SU-DHL-6 (cell line): ENCODE results near the gene MS4A5.

Experiments used
- EZH2phosphoT487 ChIP-seq: fragments of 200-600 bp; sonication (generic), shearing (Covaris generic); conservative IDR thresholded peaks from 2 replicates; pipeline ENCODE4 v1.6.1; 2018; ENCODE audit warnings: mild to moderate bottlenecking, antibody characterized with exemption, low read length, moderate library complexity, mixed read lengths
- TF ChIP-seq, protein P1 (sequence below): fragments of 200-600 bp; sonication (generic); IDR thresholded peaks from one replicate; pipeline ENCODE4 v1.5.1; 2017; ENCODE audit warnings: antibody characterized with exemption, mild to moderate bottlenecking, low read length, moderate library complexity; ENCODE audit not compliant: insufficient read depth, poor library complexity, severe bottlenecking

DNA sequence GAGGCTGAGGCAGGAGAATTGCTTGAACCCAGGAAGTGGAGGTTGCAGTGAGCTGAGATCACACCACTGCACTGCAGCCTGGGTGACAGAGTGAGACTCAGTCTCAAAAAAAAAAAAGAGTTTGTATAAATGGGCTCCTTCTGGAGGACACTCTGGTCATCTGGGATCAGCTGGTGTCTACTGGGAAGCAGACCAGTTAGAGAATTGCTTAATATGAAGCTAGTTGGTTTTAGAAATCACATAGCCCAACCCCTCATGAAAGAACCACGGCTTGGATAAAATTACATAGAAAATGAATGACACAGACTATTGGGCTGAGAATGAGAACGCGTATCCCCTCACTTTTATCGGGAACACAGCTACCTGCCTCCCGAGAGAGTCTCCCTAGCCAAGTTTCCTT lies 36.4 kb upstream of the MS4A5 start:
- TF ChIP-seq, protein P1, sequence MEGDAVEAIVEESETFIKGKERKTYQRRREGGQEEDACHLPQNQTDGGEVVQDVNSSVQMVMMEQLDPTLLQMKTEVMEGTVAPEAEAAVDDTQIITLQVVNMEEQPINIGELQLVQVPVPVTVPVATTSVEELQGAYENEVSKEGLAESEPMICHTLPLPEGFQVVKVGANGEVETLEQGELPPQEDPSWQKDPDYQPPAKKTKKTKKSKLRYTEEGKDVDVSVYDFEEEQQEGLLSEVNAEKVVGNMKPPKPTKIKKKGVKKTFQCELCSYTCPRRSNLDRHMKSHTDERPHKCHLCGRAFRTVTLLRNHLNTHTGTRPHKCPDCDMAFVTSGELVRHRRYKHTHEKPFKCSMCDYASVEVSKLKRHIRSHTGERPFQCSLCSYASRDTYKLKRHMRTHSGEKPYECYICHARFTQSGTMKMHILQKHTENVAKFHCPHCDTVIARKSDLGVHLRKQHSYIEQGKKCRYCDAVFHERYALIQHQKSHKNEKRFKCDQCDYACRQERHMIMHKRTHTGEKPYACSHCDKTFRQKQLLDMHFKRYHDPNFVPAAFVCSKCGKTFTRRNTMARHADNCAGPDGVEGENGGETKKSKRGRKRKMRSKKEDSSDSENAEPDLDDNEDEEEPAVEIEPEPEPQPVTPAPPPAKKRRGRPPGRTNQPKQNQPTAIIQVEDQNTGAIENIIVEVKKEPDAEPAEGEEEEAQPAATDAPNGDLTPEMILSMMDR: no peak
- TF ChIP-seq EZH2phosphoT487: no peak
